GM23248 (cell line): ENCODE data around the gene TSTD2.

ENCODE experiments used
- EZH2 ChIP-seq: fragments of 200-600 bp; sonication (generic); IDR thresholded peaks from 2 replicates; pipeline ENCODE4 v1.6.1; 2018; ENCODE audit warnings: antibody characterized with exemption, mild to moderate bottlenecking; ENCODE audit not compliant: insufficient read depth, poor library complexity, severe bottlenecking
- EZH2phosphoT487 ChIP-seq: fragments of 200-600 bp; sonication (generic); IDR thresholded peaks from 2 replicates; pipeline ENCODE4 v1.6.1; 2018; ENCODE audit warnings: antibody characterized with exemption, moderate library complexity, mild to moderate bottlenecking, low read depth; ENCODE audit not compliant: insufficient read depth

DNA sequence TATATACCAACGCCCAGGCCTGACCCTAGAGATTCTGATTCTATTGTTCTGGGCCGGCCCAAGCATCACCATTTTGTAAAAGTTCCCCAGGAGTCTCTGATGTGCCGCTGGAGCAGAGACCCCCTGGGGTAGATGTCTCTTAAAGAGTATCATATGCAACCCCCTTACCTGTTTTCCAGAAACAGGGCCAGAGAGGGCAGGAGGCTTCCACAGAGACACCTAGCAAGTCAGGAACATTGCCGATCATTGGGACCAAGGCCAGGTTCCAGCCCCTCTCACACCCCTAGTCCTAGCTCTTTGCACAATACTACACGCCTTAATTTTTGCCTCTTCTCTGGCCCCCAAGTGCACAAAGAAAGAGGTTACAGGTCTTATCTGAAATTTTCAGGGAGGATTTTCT, 67.9 kb downstream of the TSTD2 start:
- TF ChIP-seq EZH2phosphoT487 = no peak
- TF ChIP-seq EZH2 = no peak
